ENCODE results near the gene INSIG1. TPM values are rescaled to one million over a fixed set of nuclear protein-coding genes. Genes with fewer than 3 reads are reported as not detected.

The INSIG1 gene
- polyA plus RNA-seq, 1 of the 3 experiments (the other 2 are of a cell fraction) = 6.4 TPM

DNA sequence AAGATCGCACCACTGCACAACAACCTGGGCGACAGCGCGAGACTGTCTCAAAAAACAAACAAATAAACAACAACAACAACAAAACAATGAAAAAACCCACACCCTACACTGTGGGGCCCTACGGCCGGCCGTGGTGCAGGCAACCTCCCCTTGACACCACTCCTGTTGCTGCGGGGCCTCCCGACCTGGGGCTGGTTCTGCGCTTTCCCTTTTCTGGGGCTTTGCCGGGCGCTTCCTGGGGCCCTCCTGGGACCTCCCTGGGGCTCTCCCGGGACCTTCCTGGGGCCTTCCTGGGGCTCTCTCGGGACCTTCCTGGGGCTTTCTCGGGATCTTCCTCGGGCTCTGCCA lies 46.6 kb downstream of the INSIG1 start:
- peaks cover 29% of the 10 kb centered on the region for H3K27me3 ChIP-seq (ENCODE audit: insufficient read depth)
- WGBS (ENCODE audit: low lambda C conversion rate) = 56% methylated on average over 16 of the region's 16 CpGs
- TF ChIP-seq EP300 (IDR thresholded peaks at IDR 0.05; ENCODE audit: borderline replicate concordance in 1 of 2, low read depth in 1 of 2, low read length in 1 of 2) (no peak), RXRA (IDR thresholded peaks at IDR 0.05; ENCODE audit: borderline replicate concordance, low read depth) (no peak), REST (IDR thresholded peaks at IDR 0.05; ENCODE audit: low read depth, low read length) (no peak), RAD21 (IDR thresholded peaks at IDR 0.05; ENCODE audit: low read length) (no peak)
- H3K9me2 ChIP-seq = no peaks in the 10 kb centered on the region
- no peaks in the 10 kb centered on the region for H3K9me3 ChIP-seq
- ChIA-PET CTCF (interaction anchor here (0.5 to 4.8 kb wide), 106 partner anchors 8 to 517 kb away, joined by 3 to 176 read pairs (median 6); partner anchors contain the start of genes HTR5A and INSIG1), POLR2A (interaction anchor here (0.6 kb wide), 1 partner anchor 61 kb away, joined by 3 read pairs; no protein-coding TSS in a partner anchor)
- H3K4me3 ChIP-seq (ENCODE audit: low read depth in 2 of 2, low read length in 1 of 2) = no peak overlapping the region; a peak in 1 of 4 replicates
- no peaks in the 10 kb centered on the region for H4K20me1 ChIP-seq (ENCODE audit: insufficient read depth)
- H3K79me2 ChIP-seq (ENCODE audit: insufficient read depth) = no peaks in the 10 kb centered on the region
- H2AFZ ChIP-seq (ENCODE audit: low read depth) = no peak overlapping the region
- no peaks in the 10 kb centered on the region for H3K36me3 ChIP-seq (replicated peaks in 1 of 2; ENCODE audit: control insufficient read depth in 1 of 2, insufficient read depth in 2 of 2, low read length in 1 of 2)
- no peak for DNase-seq
- H3K4me1 ChIP-seq (ENCODE audit: control insufficient read depth in 1 of 2, insufficient read depth in 2 of 2, low read depth in 1 of 2, low read length in 1 of 2) = peaks cover 0 to 3% of the 10 kb centered on the region in 2 experiments; a peak in 1 of 4 replicates
- no peak overlapping the region for H3K27ac ChIP-seq (ENCODE audit: low read depth in 2 of 2, low read length in 1 of 2)
- peak overlapping the region; percentile 91 for H3K4me2 ChIP-seq
- no peak overlapping the region for H3K9ac ChIP-seq
- no peaks in the 10 kb centered on the region for H3F3A ChIP-seq (replicated peaks; ENCODE audit: insufficient read depth)

DNA sequence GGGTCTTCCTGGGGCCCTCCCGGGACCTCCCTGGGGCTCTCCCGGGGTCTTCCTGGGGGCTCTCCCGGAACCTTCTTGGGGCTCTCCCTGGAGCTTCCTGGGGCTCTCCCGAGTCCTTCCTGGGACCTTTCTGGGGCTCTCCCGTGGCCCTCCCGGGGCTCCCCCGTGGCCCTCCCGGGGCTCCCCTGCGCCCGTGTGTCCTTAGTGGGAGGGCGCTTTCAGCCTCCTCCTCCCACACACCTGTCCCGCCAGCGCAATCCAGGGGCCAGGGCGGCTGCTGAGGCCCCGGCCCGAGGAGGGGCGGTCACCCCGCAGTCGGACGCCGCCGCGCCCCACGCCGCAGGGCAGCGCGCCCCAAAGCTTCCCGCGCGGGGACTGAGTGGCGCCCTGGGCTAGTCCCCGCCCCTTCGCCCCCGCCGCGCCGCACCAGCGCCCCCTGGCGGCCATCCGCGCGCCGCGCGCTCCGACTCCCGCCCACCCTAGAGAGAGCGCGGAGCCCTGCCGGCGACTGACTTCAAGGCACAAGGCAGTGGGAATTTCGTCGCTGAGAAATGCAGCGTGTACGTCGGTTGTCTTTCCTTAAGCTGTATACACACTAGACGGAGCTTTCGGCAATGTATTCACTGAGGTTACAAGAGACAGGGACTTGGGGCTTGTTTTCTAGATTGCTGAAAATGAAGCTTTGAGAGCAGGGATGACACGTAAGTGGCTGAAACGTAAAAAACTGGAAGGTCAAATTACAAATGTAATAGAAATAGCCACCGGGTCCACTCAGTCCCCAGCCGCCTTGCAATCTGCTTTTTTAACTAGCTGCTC lies 47.1 kb downstream of the INSIG1 start:
- Histone ChIP-seq H3K9ac (peak overlapping the region; percentile 37; the same call in 1 of the 2 replicates), H3K79me2 (ENCODE audit: insufficient read depth) (no peaks in the 10 kb centered on the region), H3K9me2 (no peaks in the 10 kb centered on the region), H3K4me2 (peak overlapping the region; percentile 91), H3K4me3 (ENCODE audit: low read depth in 2 of 2, low read length in 1 of 2) (peak overlapping the region; percentile 49 to 51; a peak in 3 of 4 replicates), H4K20me1 (ENCODE audit: insufficient read depth) (no peaks in the 10 kb centered on the region), H3K27ac (ENCODE audit: low read depth in 2 of 2, low read length in 1 of 2) (no peak overlapping the region), H3K9me3 (no peaks in the 10 kb centered on the region), H3K36me3 (replicated peaks in 1 of 2; ENCODE audit: control insufficient read depth in 1 of 2, insufficient read depth in 2 of 2, low read length in 1 of 2) (no peaks in the 10 kb centered on the region), H3K4me1 (ENCODE audit: control insufficient read depth in 1 of 2, insufficient read depth in 2 of 2, low read depth in 1 of 2, low read length in 1 of 2) (peaks cover 0 to 3% of the 10 kb centered on the region in 2 experiments; a peak in 1 of 4 replicates), H3F3A (replicated peaks; ENCODE audit: insufficient read depth) (no peaks in the 10 kb centered on the region), H2AFZ (ENCODE audit: low read depth) (peak overlapping the region; percentile 68; the same call in 1 of the 2 replicates), H3K27me3 (ENCODE audit: insufficient read depth) (peaks cover 24% of the 10 kb centered on the region)
- POLR2A ChIA-PET = interaction anchor here (0.6 kb wide), 1 partner anchor 62 kb away, joined by 3 read pairs; no protein-coding TSS in a partner anchor
- CTCF ChIA-PET = interaction anchor here (0.5 to 4.8 kb wide), 140 partner anchors 8 to 518 kb away, joined by 3 to 176 read pairs (median 4); partner anchors contain the start of genes HTR5A and INSIG1
- TF ChIP-seq SIN3A (IDR thresholded peaks at IDR 0.05; ENCODE audit: borderline replicate concordance, low read depth, low read length) (peak; percentile 46; the same call in 1 of the 2 replicates), FOSL2 (IDR thresholded peaks at IDR 0.05; ENCODE audit: borderline replicate concordance, low read depth) (no peak), RAD21 (IDR thresholded peaks at IDR 0.05; ENCODE audit: low read length) (peak; percentile 83), NFIC (IDR thresholded peaks at IDR 0.05; ENCODE audit: borderline replicate concordance) (no peak), SMC3 (IDR thresholded peaks at IDR 0.05; ENCODE audit: low read depth, low read length) (peak; percentile 90), FOXJ3 (CRISPR knock-in tag; IDR thresholded peaks at IDR 0.05) (no peak), REST (IDR thresholded peaks at IDR 0.05; ENCODE audit: low read depth, low read length) (0 out of 2 replicates have a peak, but pooled peaks have one; percentile 36), NRF1 (IDR thresholded peaks at IDR 0.05; ENCODE audit: low read depth, low read length) (no peak)
- TF ChIP-seq, protein P1, sequence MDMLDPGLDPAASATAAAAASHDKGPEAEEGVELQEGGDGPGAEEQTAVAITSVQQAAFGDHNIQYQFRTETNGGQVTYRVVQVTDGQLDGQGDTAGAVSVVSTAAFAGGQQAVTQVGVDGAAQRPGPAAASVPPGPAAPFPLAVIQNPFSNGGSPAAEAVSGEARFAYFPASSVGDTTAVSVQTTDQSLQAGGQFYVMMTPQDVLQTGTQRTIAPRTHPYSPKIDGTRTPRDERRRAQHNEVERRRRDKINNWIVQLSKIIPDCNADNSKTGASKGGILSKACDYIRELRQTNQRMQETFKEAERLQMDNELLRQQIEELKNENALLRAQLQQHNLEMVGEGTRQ (IDR thresholded peaks at IDR 0.05; ENCODE audit: borderline replicate concordance, low read depth, low read length) = no peak
- TF ChIP-seq, protein P2, sequence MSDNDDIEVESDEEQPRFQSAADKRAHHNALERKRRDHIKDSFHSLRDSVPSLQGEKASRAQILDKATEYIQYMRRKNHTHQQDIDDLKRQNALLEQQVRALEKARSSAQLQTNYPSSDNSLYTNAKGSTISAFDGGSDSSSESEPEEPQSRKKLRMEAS (IDR thresholded peaks at IDR 0.05; ENCODE audit: low read depth) = no peak
- TF ChIP-seq, protein P3, sequence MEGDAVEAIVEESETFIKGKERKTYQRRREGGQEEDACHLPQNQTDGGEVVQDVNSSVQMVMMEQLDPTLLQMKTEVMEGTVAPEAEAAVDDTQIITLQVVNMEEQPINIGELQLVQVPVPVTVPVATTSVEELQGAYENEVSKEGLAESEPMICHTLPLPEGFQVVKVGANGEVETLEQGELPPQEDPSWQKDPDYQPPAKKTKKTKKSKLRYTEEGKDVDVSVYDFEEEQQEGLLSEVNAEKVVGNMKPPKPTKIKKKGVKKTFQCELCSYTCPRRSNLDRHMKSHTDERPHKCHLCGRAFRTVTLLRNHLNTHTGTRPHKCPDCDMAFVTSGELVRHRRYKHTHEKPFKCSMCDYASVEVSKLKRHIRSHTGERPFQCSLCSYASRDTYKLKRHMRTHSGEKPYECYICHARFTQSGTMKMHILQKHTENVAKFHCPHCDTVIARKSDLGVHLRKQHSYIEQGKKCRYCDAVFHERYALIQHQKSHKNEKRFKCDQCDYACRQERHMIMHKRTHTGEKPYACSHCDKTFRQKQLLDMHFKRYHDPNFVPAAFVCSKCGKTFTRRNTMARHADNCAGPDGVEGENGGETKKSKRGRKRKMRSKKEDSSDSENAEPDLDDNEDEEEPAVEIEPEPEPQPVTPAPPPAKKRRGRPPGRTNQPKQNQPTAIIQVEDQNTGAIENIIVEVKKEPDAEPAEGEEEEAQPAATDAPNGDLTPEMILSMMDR (IDR thresholded peaks at IDR 0.05) = peak; percentile 93
- WGBS (ENCODE audit: low lambda C conversion rate) = 3% methylated on average over 45 of the region's 62 CpGs
- peak; percentile 99 for DNase-seq

Measured in SK-N-SH (cell line).